ENCODE measurements around the gene OXLD1.
A peak's percentile ranks its signal among the peaks of the same experiment; 100 is the strongest.

The OXLD1 gene

DNA sequence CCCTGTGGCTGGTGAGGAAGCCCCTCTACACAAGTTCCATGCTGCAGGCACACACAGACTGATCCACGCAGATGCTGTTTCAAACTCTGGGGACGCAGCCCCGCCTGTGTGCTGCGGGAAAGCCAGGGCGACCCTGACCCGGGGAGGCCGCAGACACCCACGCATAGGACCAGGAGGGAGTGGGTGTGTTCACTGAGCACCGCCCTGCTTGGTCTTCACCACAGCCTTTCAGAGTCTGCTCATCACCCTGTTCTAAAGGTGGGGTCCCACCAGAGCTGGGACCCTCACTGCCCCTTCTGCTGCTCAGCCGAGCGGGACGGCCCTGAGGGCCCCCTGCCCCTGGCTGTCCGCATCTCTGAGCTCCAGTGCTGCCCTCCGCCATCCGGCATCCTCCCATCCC, 21.9 kb downstream of the OXLD1 start:
- Histone ChIP-seq H3K4me1 (no peaks in the 10 kb centered on the region), H3K27me3 (peaks cover 26% of the 10 kb centered on the region), H3K9me3 (no peaks in the 10 kb centered on the region), H3K4me3 (ENCODE audit: low read depth, low read length) (no peak overlapping the region), H3K36me3 (no peaks in the 10 kb centered on the region)
- TF ChIP-seq, protein P1, sequence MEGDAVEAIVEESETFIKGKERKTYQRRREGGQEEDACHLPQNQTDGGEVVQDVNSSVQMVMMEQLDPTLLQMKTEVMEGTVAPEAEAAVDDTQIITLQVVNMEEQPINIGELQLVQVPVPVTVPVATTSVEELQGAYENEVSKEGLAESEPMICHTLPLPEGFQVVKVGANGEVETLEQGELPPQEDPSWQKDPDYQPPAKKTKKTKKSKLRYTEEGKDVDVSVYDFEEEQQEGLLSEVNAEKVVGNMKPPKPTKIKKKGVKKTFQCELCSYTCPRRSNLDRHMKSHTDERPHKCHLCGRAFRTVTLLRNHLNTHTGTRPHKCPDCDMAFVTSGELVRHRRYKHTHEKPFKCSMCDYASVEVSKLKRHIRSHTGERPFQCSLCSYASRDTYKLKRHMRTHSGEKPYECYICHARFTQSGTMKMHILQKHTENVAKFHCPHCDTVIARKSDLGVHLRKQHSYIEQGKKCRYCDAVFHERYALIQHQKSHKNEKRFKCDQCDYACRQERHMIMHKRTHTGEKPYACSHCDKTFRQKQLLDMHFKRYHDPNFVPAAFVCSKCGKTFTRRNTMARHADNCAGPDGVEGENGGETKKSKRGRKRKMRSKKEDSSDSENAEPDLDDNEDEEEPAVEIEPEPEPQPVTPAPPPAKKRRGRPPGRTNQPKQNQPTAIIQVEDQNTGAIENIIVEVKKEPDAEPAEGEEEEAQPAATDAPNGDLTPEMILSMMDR (IDR thresholded peaks at IDR 0.05; ENCODE audit: low read depth, low read length), result no peak
- no peak for DNase-seq

DNA sequence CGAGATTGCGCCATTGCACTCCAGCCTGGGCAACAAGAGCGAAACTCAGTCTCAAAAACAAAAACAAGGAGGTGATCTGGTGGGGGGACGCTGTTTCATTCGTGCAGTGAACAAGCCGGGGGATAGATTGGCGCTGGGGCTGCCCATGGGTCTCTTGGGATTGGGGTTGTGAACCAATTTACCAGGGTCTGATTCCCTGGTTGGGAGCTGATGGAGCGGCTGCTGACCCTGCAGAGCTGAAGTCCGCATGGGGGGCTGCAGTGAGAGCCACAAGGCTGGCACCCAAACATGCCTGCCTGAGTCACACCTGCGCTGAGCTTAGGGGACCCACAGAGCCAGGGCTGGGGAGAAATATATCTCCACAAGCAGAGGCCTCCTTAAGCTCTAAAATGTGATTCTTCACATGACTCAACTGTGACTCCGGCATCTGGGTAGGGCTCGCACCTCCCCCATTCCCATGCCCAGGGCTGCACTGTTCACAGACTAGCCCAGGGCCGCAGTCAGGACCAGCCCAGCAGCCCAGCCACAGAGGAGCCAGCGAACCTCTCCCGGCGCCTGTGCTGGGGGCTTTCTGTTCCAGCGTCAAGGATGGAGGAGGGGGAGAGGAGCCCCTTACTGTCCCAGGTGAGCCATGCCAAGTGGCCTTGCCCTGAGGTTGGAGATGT, 24.4 kb downstream of the OXLD1 start:
- Histone ChIP-seq H3K9me3 (no peaks in the 10 kb centered on the region), H3K4me3 (ENCODE audit: low read depth, low read length) (no peak overlapping the region), H3K27me3 (peaks cover 3% of the 10 kb centered on the region), H3K4me1 (peaks cover 2% of the 10 kb centered on the region; the same call in 1 of the 2 replicates), H3K36me3 (no peaks in the 10 kb centered on the region)
- TF ChIP-seq, protein P1 (IDR thresholded peaks at IDR 0.05; ENCODE audit: low read depth, low read length), result no peak
- no peak for DNase-seq

DNA sequence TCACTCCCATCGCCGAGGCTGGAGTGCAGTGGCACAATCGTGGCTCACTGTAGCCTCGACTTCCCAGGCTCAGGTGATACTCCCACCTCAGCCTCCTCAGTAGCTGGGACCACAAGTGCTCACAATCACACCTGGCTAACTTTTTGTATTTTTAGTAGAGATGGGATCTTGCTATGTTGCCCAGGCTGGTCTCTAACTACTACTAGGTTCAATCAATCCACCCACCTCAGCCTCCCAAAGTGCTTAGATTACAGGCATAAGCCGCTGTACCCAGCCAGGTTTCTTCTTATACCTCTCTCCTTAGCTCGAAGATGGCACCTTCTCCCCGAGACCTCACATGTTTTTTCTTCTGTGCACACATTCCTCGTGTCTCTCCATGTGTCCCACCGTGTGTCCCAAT, 26.4 kb downstream of the OXLD1 start:
- Histone ChIP-seq H3K36me3 (no peaks in the 10 kb centered on the region; the same call in 1 of the 2 replicates), H3K4me1 (peaks cover 2% of the 10 kb centered on the region; the same call in 1 of the 2 replicates), H3K9me3 (no peaks in the 10 kb centered on the region), H3K27me3 (no peaks in the 10 kb centered on the region), H3K4me3 (ENCODE audit: low read depth, low read length) (no peak overlapping the region)
- TF ChIP-seq, protein P1 (IDR thresholded peaks at IDR 0.05; ENCODE audit: low read depth, low read length), result no peak
- no peak for DNase-seq

DNA sequence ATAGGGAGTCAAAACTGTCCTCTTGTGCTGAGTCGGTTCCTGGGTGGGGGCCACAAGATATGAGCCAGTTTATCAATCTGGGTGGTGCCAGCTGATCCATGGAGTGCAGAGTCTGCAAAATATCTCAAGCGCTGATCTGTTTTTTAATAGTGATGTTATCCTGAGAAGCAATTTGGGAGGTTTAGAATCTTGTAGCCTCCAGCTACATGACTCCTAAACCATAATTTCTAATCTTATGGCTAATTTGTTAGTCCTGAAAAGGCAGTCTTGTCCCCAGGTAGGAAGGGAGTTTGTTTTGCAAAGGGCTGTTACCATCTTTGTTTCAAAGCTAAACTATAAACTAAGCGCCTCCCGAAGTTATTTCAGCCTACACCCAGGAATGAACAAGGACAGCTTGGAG, 27.7 kb downstream of the OXLD1 start:
- H3K4me3 ChIP-seq (ENCODE audit: low read depth, low read length), result no peak overlapping the region
- H3K9me3 ChIP-seq, result no peaks in the 10 kb centered on the region
- no peaks in the 10 kb centered on the region for H3K27me3 ChIP-seq
- TF ChIP-seq, protein P1 (IDR thresholded peaks at IDR 0.05; ENCODE audit: low read depth, low read length), result no peak
- peaks cover 2% of the 10 kb centered on the region; the same call in 1 of the 2 replicates for H3K4me1 ChIP-seq
- no peaks in the 10 kb centered on the region; the same call in 1 of the 2 replicates for H3K36me3 ChIP-seq
- no peak for DNase-seq

DNA sequence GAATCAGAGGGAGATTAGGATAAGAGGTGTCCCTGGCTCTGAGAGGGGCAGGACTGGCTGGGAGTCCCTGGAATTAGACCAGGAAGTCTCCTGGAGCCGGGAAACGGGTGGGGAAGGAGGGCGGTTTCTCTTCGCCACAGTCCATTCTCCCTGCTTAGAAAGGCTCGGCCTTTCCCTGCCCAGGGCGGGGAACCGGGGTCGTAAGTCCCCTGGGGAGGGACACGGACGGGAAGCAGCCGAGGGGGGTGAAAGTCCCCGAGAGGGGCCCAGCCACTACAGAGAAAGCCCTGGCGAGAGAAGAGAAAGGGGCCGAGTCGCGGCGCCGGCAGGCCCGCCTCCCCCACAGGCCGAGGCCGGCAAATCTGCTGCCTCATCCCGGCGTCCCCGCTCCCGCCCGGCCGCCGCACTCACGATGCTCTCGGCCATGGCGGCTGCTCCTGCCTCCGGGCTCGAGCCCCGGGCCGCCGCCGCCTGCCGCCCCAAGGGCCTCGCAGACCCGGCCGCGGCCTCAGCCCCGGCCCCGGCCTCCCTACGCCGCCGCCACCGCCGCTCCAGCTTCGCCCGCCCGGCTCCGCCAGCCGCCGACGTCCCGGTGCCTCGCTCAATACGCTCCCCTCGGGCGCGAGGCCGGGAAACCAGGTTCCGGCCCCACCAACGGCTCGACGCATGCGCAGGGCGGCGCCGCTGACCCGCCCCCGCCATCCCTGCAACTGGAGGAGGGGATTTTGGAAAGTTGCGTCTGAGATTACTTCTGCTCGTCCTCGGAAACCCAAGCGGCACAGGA, 29.7 kb downstream of the OXLD1 start, which contains the start of the genes NPLOC4 and TSPAN10:
NPLOC4 (minus strand) TSS at position 608 of the 784 bp plus-strand sequence; CDS start at position 426, 182 bp downstream.
TSPAN10 (plus strand) TSS at position 692 of the 784 bp plus-strand sequence. CDS start 5,217 bp downstream, outside the sequence.
- TF ChIP-seq, protein P1 (IDR thresholded peaks at IDR 0.05; ENCODE audit: low read depth, low read length), result no peak
- DNase-seq, result peak; percentile 90
- H3K27me3 ChIP-seq, result no peaks in the 10 kb centered on the region

More for the DNA sequence above, 29.7 kb downstream of the OXLD1 start, which contains the start of the genes NPLOC4 and TSPAN10:
- Histone ChIP-seq H3K4me1 (peaks cover 2% of the 10 kb centered on the region; the same call in 1 of the 2 replicates), H3K36me3 (peaks cover 2% of the 10 kb centered on the region), H3K4me3 (ENCODE audit: low read depth, low read length) (peak within 1 kb of the TSS; percentile 88), H3K9me3 (no peaks in the 10 kb centered on the region)
